IMR-90 (cell line): ENCODE results near the gene CFAP206. TPM values are rescaled to one million over a fixed set of nuclear protein-coding genes. Genes with fewer than 3 reads are reported as not detected.

Experiments used
- ATAC-seq: fragments of 200-7000 bp; cut with Tn5 transposase; 2 replicates; pipeline ENCODE4 v1.9.1; 2020; ENCODE audit warnings: low read depth, mild to moderate bottlenecking, moderate library complexity
- BruUV-seq: library from RNA; stranded (reverse); fragments of 400-500 nt; replicated peaks from 2 replicates; lab custom pipeline; 2021; lab: Mats Ljungman, UMichigan
- CTCF ChIA-PET: fragments of 300-600 bp; formaldehyde crosslinking; extraction: SDS; loops from one replicate; lab custom pipeline; 2021; ENCODE audit warnings: antibody characterized with exemption; lab: Yijun Ruan, JAX
- POLR2A ChIA-PET: fragments of 300-600 bp; sonication (Branson Sonifier 250); formaldehyde crosslinking; loops from one replicate; lab custom pipeline; 2022; ENCODE audit warnings: antibody characterized with exemption; ENCODE audit not compliant: unreplicated experiment; lab: Charles Lee
- DNase-seq: peaks from one replicate; pipeline ENCODE4 v3.0.0; 2013
- H2AFZ ChIP-seq: replicated peaks from 2 replicates; pipeline ENCODE3; 2013; ENCODE audit warnings: low read length, mild to moderate bottlenecking; ENCODE audit not compliant: poor library complexity
- H2AK5ac ChIP-seq: 2 replicates; pipeline ENCODE4 v1.6.1; 2013; ENCODE audit warnings: low read depth, low read length, inconsistent platforms
- H2AK9ac ChIP-seq: replicated peaks from 2 replicates; pipeline ENCODE3; 2013; ENCODE audit warnings: mild to moderate bottlenecking, low read depth, low read length, moderate library complexity; ENCODE audit not compliant: poor library complexity
- H2BK120ac ChIP-seq: 2 replicates; pipeline ENCODE4 v1.6.1; 2013; ENCODE audit warnings: low read depth, low read length, inconsistent platforms
- H2BK15ac ChIP-seq: 3 replicates; pipeline ENCODE4 v1.6.1; 2013; ENCODE audit warnings: low read depth, low read length, inconsistent platforms
- H2BK20ac ChIP-seq: 2 replicates; pipeline ENCODE4 v1.6.1; 2013; ENCODE audit warnings: low read depth, mild to moderate bottlenecking, inconsistent platforms, low read length, moderate library complexity
- H2BK5ac ChIP-seq: 2 replicates; pipeline ENCODE4 v1.6.1; 2013; ENCODE audit warnings: mild to moderate bottlenecking, low read depth, low read length, inconsistent platforms; ENCODE audit not compliant: poor library complexity, severe bottlenecking
- H3K14ac ChIP-seq: replicated peaks from 2 replicates; pipeline ENCODE4 v1.6.1; 2013; ENCODE audit warnings: low read depth, low read length, inconsistent platforms
- H3K18ac ChIP-seq: 2 replicates; pipeline ENCODE4 v1.6.1; 2013; ENCODE audit warnings: low read depth, low read length, control low read depth
- H3K23ac ChIP-seq: 2 replicates; pipeline ENCODE4 v1.6.1; 2013; ENCODE audit warnings: low read depth, low read length, inconsistent platforms
- H3K27ac ChIP-seq: 2 replicates; pipeline ENCODE4 v1.5.1; 2013; ENCODE audit warnings: mild to moderate bottlenecking, control low read depth, low read length; ENCODE audit not compliant: insufficient read depth
- H3K27me3 ChIP-seq: 2 replicates; pipeline ENCODE4 v1.6.1; 2013; ENCODE audit warnings: low read length; ENCODE audit not compliant: control insufficient read depth, insufficient read depth
- H3K36me3 ChIP-seq: 2 replicates; pipeline ENCODE4 v1.6.1; 2013; ENCODE audit warnings: low read length, mixed read lengths; ENCODE audit not compliant: control insufficient read depth, insufficient read depth
- H3K4ac ChIP-seq: 2 replicates; pipeline ENCODE4 v1.6.1; 2013; ENCODE audit warnings: low read depth, low read length, inconsistent platforms
- H3K4me1 ChIP-seq: 2 replicates; pipeline ENCODE4 v1.6.1; 2013; ENCODE audit warnings: low read length, mixed read lengths; ENCODE audit not compliant: control insufficient read depth, insufficient read depth
- H3K4me2 ChIP-seq: 2 replicates; pipeline ENCODE4 v1.6.1; 2013; ENCODE audit warnings: low read depth, mild to moderate bottlenecking, control low read depth, low read length, moderate library complexity
- H3K4me3 ChIP-seq: 2 replicates; pipeline ENCODE4 v1.5.1; 2013; ENCODE audit warnings: low read depth, mild to moderate bottlenecking, control low read depth, low read length, moderate library complexity; ENCODE audit not compliant: insufficient read depth
- H3K56ac ChIP-seq: 2 replicates; pipeline ENCODE4 v1.6.1; 2013; ENCODE audit warnings: low read length, inconsistent platforms; ENCODE audit not compliant: insufficient read depth; ENCODE audit errors: extremely low read depth
- H3K79me1 ChIP-seq, 2 experiments: 2 replicates each; pipeline ENCODE4 v1.6.1; 2013; ENCODE audit warnings: low read length in 2 of 2, inconsistent platforms in 1 of 2, low read depth in 1 of 2
- H3K9ac ChIP-seq: 2 replicates; pipeline ENCODE4 v1.6.1; 2013; ENCODE audit warnings: low read depth, low read length, control low read depth
- H3K9me1 ChIP-seq: 2 replicates; pipeline ENCODE4 v1.6.1; 2013; ENCODE audit warnings: low read length, inconsistent platforms; ENCODE audit not compliant: insufficient read depth
- H3K9me3 ChIP-seq: 2 replicates; pipeline ENCODE4 v1.6.1; 2013; ENCODE audit warnings: low read length; ENCODE audit not compliant: control insufficient read depth, insufficient read depth
- H4K20me1 ChIP-seq: 2 replicates; pipeline ENCODE4 v1.6.1; 2013; ENCODE audit warnings: low read length, inconsistent platforms; ENCODE audit not compliant: insufficient read depth
- H4K5ac ChIP-seq: 2 replicates; pipeline ENCODE4 v1.6.1; 2013; ENCODE audit warnings: mild to moderate bottlenecking, low read depth, low read length, control low read depth
- H4K8ac ChIP-seq, 2 experiments: 2 replicates each; pipeline ENCODE4 v1.6.1; 2013; ENCODE audit warnings: low read depth in 2 of 2, low read length in 2 of 2, control low read depth in 1 of 2, inconsistent platforms in 1 of 2
- H4K91ac ChIP-seq: 2 replicates; pipeline ENCODE4 v1.6.1; 2013; ENCODE audit warnings: low read depth, low read length, inconsistent platforms; ENCODE audit not compliant: insufficient read depth
- CEBPB ChIP-seq: IDR thresholded peaks from 2 replicates; pipeline ENCODE4 v1.6.1; 2012; ENCODE audit warnings: low read depth, low read length, improper control_type of control experiment
- MXI1 ChIP-seq: IDR thresholded peaks from 2 replicates; pipeline ENCODE4 v1.6.1; 2012; ENCODE audit warnings: low read depth, mild to moderate bottlenecking, low read length, moderate library complexity, borderline replicate concordance
- WGBS, 2 experiments: methylation state at CpG; one replicate each; pipeline versions ENCODE4 v1.1.5 to v1.1.7; 2013; ENCODE audit warnings: missing lambda C conversion rate in 2 of 2; ENCODE audit not compliant: insufficient read length in 1 of 2; ENCODE audit errors: extremely low coverage in 2 of 2; 5-methylcytosine and 5-hydroxymethylcytosine counted together
- dilution Hi-C: fragments of 300-500 bp; cut with HindIII; formaldehyde crosslinking; loops from one replicate; pipeline ENCODE4 v1.14.3; 2018; ENCODE audit warnings: low sequenced_read_pairs; ENCODE audit not compliant: unreplicated experiment
- in situ Hi-C: fragments of 300-500 bp; cut with MboI; formaldehyde crosslinking; loops from 3 replicates; pipeline ENCODE4 v1.14.3; 2019; ENCODE audit warnings: low sequenced_read_pairs, inconsistent platforms, mixed read lengths
- intact Hi-C: fragments of 100-400 bp; cut with micrococcal nuclease; formaldehyde crosslinking; loops from 2 replicates; pipeline ENCODE4 v1.10.0; 2022
- polyA plus RNA-seq, 3 experiments: library from polyadenylated mRNA; depleted of rRNA; stranded (reverse); fragments of >200 nt; gene quantifications; 2 replicates each; pipeline ENCODE4 v1.2.3, GENCODE V29; 2012; ENCODE audit warnings: low replicate concordance in 1 of 3
- total RNA-seq: library from RNA; depleted of rRNA; stranded (reverse); fragments of >200 nt; gene quantifications from 2 replicates; pipeline ENCODE4 v1.2.3, GENCODE V29; 2012

Gene CFAP206
- total and polyA plus RNA-seq, 2 of the 4 experiments (the other 2 are of a cell fraction): under 0.01 to 0.09 TPM

DNA sequence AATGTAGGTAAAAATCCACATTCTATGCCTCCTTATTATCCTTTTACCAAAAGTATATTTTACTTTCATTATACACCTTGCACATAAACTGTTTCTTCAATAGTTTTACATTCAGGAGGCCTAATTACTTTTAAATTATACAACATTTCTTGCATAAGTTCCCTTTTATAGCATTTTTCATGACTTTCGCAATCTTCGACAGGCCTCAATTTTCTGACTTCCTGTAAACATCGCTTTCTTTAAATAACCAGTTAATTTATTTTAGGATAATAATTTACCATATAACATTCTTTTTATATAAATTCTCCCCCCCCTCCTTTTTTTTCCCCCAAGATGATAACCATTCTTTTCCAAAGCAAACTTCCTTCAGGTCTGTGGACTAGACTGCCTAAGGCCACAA lies 74.2 kb downstream of the CFAP206 start:
- no peak overlapping the region for H3K56ac ChIP-seq
- H2AK9ac ChIP-seq: no peak overlapping the region
- no peak overlapping the region for H2BK5ac ChIP-seq
- H4K5ac ChIP-seq: no peak overlapping the region
- H3K36me3 ChIP-seq: peaks cover 17% of the 10 kb centered on the region
- no peaks in the 10 kb centered on the region for H3K27me3 ChIP-seq
- dilution Hi-C loops: no loop called here
- no peak overlapping the region for H3K4ac ChIP-seq
- H3K9ac ChIP-seq: no peak overlapping the region
- no TSS peak for BruUV-seq
- no peak for DNase-seq
- H3K9me3 ChIP-seq: peaks cover 7% of the 10 kb centered on the region; the same call in 1 of the 2 replicates
- peaks cover 12 to 14% of the 10 kb centered on the region in 2 experiments for H3K79me1 ChIP-seq
- no peak overlapping the region for H3K23ac ChIP-seq
- H2AK5ac ChIP-seq: no peak overlapping the region
- H3K27ac ChIP-seq: no peak overlapping the region
- peak; percentile 59 for TF ChIP-seq CEBPB
- TF ChIP-seq MXI1: no peak
- H2BK15ac ChIP-seq: no peak overlapping the region
- no peak overlapping the region for H2AFZ ChIP-seq
- no peak overlapping the region for H2BK20ac ChIP-seq
- H3K18ac ChIP-seq: no peak overlapping the region
- H3K9me1 ChIP-seq: no peaks in the 10 kb centered on the region
- in situ Hi-C loops: no loop called here
- no peak for ATAC-seq
- CTCF ChIA-PET: no interaction called here
- no peaks in the 10 kb centered on the region for H3K4me1 ChIP-seq
- intact Hi-C loops: no loop called here
- no peak overlapping the region for H4K8ac ChIP-seq
- H3K4me3 ChIP-seq: no peak overlapping the region
- POLR2A ChIA-PET: no interaction called here
- H4K20me1 ChIP-seq: no peaks in the 10 kb centered on the region
- no peak overlapping the region for H3K14ac ChIP-seq
- WGBS, 2 experiments: no CpG with 5 or more reads among the region's 3 CpGs
- H2BK120ac ChIP-seq: no peak overlapping the region
- H4K91ac ChIP-seq: no peak overlapping the region
- no peak overlapping the region for H3K4me2 ChIP-seq
